Stomach (tissue), 9 donors: Measurements from ENCODE around the gene ADD2. TPM values are rescaled to one million over a fixed set of nuclear protein-coding genes. Genes with fewer than 3 reads are reported as not detected.

Source experiments
- DNase-seq, 2 donors: peaks; one replicate each; pipeline versions ENCODE4 v3.0.0 to v3.0.0-alpha.2; 2013 to 2019
- H3K27ac ChIP-seq, 5 donors: fragments of 200-600 bp in 4 of 5; sonication (generic) in 4 of 5; one replicate each; pipeline ENCODE4 v1.5.1; 2013 to 2019; ENCODE audit warnings: mild to moderate bottlenecking in 1 of 5, moderate library complexity in 1 of 5
- H3K27me3 ChIP-seq, 3 donors: fragments of 200-600 bp; sonication (generic); one replicate each; pipeline ENCODE4 v1.5.1; 2017 to 2019; ENCODE audit warnings: mixed run types in 1 of 3
- H3K36me3 ChIP-seq, 4 donors: fragments of 200-600 bp; sonication (generic); 1 replicate in 3 of 4; 2 replicates in 1 of 4; pipeline ENCODE4 v1.5.1; 2016 to 2019
- H3K4me1 ChIP-seq, 4 donors: fragments of 200-600 bp; sonication (generic); one replicate each; pipeline ENCODE4 v1.5.1; 2016 to 2019
- H3K4me3 ChIP-seq, 4 donors: fragments of 200-600 bp; sonication (generic) in 3 of 4; one replicate each; pipeline ENCODE4 v1.5.1; 2016 to 2019; ENCODE audit warnings: mild to moderate bottlenecking in 1 of 4
- H3K9me3 ChIP-seq, 4 donors: fragments of 200-600 bp; sonication (generic); one replicate each; pipeline ENCODE4 v1.5.1; 2016 to 2019
- EP300 ChIP-seq: sonication (generic); formaldehyde crosslinking; IDR thresholded peaks from one replicate; pipeline ENCODE4 v1.6.1; 2017; ENCODE audit warnings: antibody characterized with exemption
- POLR2A ChIP-seq, 4 donors: fragments of 450-650 bp; IDR thresholded peaks; one replicate each; pipeline ENCODE4 v1.6.1; 2016; ENCODE audit warnings: antibody characterized with exemption in 4 of 4, control low read depth in 2 of 4, mild to moderate bottlenecking in 1 of 4, moderate library complexity in 1 of 4
- POLR2AphosphoS5 ChIP-seq, 3 donors: sonication (generic); formaldehyde crosslinking; IDR thresholded peaks; one replicate each; pipeline ENCODE4 v1.6.1; 2016; ENCODE audit warnings: antibody characterized with exemption in 3 of 3
- WGBS, 5 donors: extraction: QIAGEN DNeasy Blood & Tissue Kit in 3 of 5; methylation state at CpG; one replicate each; pipeline versions ENCODE4 v1.1.5 to v1.1.7; 2013 to 2018; 5-methylcytosine and 5-hydroxymethylcytosine counted together
- intact Hi-C: fragments of 100-400 bp; cut with DNase I; formaldehyde crosslinking; loops from one replicate; pipeline ENCODE4 v1.15.1; 2023; ENCODE audit warnings: low total_unique reads
- polyA plus RNA-seq, 3 donors: library from polyadenylated mRNA; stranded (reverse); fragments of 200-250 nt; gene quantifications; one replicate each; pipeline ENCODE4 v1.2.3, GENCODE V29; 2013
- total RNA-seq, 5 donors: library from RNA; depleted of rRNA; stranded (reverse); fragments of >200 nt; gene quantifications; one replicate each; pipeline versions ENCODE4 v1.1.0 to v1.2.3, GENCODE V29; 2014 to 2016
- TF ChIP-seq, protein P1 (sequence below), 7 experiments: fragments of 450-650 bp in 4 of 7; fragments of 200-600 bp in 3 of 7; sonication (generic) in 3 of 7; IDR thresholded peaks; one replicate each; pipeline ENCODE4 v1.5.1; 2016 to 2019; ENCODE audit warnings: antibody characterized with exemption in 7 of 7, control low read depth in 2 of 7, mild to moderate bottlenecking in 1 of 7
- donor health status: healthy with polysubstance abuse.
- donor health status: Bipolar disorder and iron deficiency.
- donor health status: healthy.

ADD2 gene
- total and polyA plus RNA-seq, 8 donors, result 0.12 to 5.5 (median 1.5) TPM; not detected in 2

DNA sequence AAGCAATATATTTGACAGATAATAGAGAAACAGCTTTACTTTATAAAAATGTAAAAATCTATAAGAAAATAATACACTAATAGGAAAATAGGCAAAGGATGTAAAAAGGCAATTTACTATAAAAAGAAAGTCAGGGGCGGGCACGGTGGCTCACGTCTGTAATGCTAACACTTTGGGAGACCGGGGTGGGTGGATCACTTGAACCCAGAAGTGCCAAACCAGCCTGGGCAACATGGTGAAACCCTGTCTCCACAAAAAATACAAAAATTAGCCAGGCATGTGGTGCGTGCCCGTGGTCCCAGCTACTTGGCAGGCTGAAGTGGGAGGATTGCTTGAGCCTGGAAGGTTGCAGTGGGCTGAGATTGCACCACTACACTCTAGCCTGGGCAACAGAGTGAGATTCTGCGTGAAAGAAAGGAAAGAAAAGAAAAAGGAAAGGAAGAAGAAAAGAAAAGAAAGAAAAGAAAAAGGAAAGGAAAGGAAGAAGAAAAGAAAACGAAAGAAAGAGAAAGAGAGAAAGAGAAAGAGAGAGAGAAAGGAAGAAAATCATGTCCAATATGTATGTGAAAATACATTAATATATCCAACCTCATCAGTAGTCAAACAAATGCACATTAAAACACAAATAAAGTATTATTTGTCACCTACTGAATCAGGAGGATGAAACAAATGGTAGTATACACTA, 65.1 kb downstream of the ADD2 start:
- 84 to 88% (median 87%) methylated on average over 8 of the region's 8 CpGs for WGBS, 5 donors
- TF ChIP-seq EP300 (no peak), POLR2AphosphoS5 (IDR thresholded peaks at IDR 0.05) (no peak), POLR2A (IDR thresholded peaks at IDR 0.05) (no peak)
- TF ChIP-seq, protein P1, sequence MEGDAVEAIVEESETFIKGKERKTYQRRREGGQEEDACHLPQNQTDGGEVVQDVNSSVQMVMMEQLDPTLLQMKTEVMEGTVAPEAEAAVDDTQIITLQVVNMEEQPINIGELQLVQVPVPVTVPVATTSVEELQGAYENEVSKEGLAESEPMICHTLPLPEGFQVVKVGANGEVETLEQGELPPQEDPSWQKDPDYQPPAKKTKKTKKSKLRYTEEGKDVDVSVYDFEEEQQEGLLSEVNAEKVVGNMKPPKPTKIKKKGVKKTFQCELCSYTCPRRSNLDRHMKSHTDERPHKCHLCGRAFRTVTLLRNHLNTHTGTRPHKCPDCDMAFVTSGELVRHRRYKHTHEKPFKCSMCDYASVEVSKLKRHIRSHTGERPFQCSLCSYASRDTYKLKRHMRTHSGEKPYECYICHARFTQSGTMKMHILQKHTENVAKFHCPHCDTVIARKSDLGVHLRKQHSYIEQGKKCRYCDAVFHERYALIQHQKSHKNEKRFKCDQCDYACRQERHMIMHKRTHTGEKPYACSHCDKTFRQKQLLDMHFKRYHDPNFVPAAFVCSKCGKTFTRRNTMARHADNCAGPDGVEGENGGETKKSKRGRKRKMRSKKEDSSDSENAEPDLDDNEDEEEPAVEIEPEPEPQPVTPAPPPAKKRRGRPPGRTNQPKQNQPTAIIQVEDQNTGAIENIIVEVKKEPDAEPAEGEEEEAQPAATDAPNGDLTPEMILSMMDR (IDR thresholded peaks at IDR 0.05), result no peak
- no peaks in the 10 kb centered on the region for H3K4me1 ChIP-seq
- H3K9me3 ChIP-seq, result no peaks in the 10 kb centered on the region
- intact Hi-C loops, result no loop called here
- H3K4me3 ChIP-seq, result no peak overlapping the region
- H3K27me3 ChIP-seq, result peaks cover 0 to 5% (median 0%) of the 10 kb centered on the region in 3 donors
- no peak overlapping the region for H3K27ac ChIP-seq
- DNase-seq, result peak in 1 of 2 donors; percentile 18
- H3K36me3 ChIP-seq, result no peaks in the 10 kb centered on the region

DNA sequence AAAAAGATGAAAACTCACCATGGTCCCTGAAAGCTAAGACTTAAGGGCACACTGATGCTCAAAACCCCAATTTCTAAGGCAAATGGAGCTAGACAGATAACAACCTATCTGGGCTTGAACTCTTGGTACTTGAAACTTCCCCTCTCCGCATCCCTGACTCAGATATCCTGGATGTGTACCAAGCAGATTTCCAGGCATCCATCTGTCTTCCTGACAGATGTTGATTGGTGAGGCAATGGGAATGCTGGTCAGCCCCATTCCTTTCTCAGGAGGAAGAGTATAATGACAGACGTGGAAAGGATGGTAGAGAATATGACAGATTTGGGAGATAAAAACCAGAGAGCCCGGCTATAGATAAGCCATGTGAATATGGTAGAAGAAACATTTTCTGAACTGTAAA, 69.2 kb downstream of the ADD2 start:
- no peaks in the 10 kb centered on the region for H3K4me1 ChIP-seq
- H3K27ac ChIP-seq, result no peak overlapping the region
- peaks cover 0 to 33% (median 0%) of the 10 kb centered on the region in 3 donors for H3K27me3 ChIP-seq
- intact Hi-C loops, result no loop called here
- DNase-seq, result no peak
- TF ChIP-seq, protein P1 (IDR thresholded peaks at IDR 0.05), result no peak
- no peak for TF ChIP-seq POLR2AphosphoS5 (IDR thresholded peaks at IDR 0.05)
- TF ChIP-seq EP300, result no peak
- H3K9me3 ChIP-seq, result no peaks in the 10 kb centered on the region
- no peaks in the 10 kb centered on the region for H3K36me3 ChIP-seq
- WGBS, 5 donors, result 57 to 72% (median 62%) methylated on average over 3 of the region's 3 CpGs
- H3K4me3 ChIP-seq, result no peak overlapping the region

DNA sequence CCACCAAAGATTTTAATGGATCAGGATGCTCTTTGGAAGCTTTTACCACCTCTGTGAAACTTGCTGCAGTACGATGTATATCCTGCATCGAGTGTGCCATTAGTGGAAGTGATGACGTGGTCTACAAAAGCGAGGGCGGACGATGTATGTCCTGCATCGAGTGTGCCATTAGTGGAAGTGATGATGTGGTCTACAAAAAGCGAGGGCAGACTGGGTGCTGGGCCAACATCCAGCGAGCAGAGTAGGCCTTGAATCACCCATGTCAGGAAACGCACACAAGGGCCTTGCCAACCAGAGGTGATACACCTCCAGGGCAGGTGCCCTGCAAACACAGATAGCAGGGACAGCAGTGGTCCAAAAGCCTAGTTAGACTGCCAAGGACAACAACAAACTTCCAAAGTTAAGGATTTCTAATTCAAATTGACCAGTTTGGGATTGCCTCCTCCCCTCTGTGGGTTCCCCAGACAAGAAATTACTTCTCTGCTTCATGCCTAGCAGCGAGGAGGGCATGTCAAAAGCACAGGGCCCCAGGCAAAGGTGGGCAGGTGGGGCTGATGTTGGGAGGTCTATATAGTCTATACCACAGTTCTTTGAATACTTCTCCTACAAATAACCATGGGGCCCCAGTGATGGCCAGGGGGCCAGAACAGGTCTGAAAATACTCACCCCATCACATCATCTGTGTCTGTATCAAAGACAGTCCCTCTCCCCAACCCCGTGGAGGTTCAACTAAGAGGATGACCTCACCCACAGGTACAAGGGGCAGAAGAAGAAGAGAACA, 70.2 kb downstream of the ADD2 start:
- peaks cover 0 to 33% (median 0%) of the 10 kb centered on the region in 3 donors for H3K27me3 ChIP-seq
- DNase-seq, result peak in 1 of 2 donors; percentile 17
- H3K27ac ChIP-seq, result no peak overlapping the region
- H3K4me1 ChIP-seq, result no peaks in the 10 kb centered on the region
- no peaks in the 10 kb centered on the region for H3K9me3 ChIP-seq
- H3K36me3 ChIP-seq, result no peaks in the 10 kb centered on the region
- H3K4me3 ChIP-seq, result no peak overlapping the region
- 80 to 90% (median 82%) methylated on average over 12 of the region's 12 CpGs for WGBS, 5 donors
- intact Hi-C loops, result no loop called here
- TF ChIP-seq EP300, result no peak

DNA sequence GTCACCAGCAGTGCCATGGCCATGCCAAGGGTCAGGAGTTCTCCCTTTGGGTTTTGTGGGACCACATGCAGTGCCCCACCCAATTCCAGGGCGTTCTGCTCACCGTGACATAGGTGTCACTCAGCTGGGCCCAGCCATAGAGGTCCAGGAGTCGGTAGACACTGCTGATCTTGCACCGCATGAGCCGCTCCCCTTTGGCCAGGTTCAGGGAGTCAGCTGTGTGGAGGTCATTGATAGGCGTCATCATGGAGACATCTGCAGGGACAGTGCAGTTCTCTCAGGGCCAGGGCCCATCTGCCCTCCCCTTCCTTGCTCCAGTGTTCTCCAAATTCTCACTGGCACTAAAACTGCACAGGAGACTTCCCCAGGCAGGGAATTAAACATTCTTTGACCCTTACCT, 71.9 kb downstream of the ADD2 start:
- Histone ChIP-seq H3K36me3 (no peaks in the 10 kb centered on the region), H3K4me3 (no peak overlapping the region), H3K27ac (no peak overlapping the region), H3K4me1 (no peaks in the 10 kb centered on the region), H3K9me3 (no peaks in the 10 kb centered on the region), H3K27me3 (peaks cover 0 to 33% (median 0%) of the 10 kb centered on the region in 3 donors)
- no peak for DNase-seq
- TF ChIP-seq, protein P1 (IDR thresholded peaks at IDR 0.05), result no peak
- no peak for TF ChIP-seq POLR2AphosphoS5 (IDR thresholded peaks at IDR 0.05)
- intact Hi-C loops, result no loop called here
- WGBS, 5 donors, result 71 to 87% (median 84%) methylated on average over 2 to 6 of the region's 6 CpGs

DNA sequence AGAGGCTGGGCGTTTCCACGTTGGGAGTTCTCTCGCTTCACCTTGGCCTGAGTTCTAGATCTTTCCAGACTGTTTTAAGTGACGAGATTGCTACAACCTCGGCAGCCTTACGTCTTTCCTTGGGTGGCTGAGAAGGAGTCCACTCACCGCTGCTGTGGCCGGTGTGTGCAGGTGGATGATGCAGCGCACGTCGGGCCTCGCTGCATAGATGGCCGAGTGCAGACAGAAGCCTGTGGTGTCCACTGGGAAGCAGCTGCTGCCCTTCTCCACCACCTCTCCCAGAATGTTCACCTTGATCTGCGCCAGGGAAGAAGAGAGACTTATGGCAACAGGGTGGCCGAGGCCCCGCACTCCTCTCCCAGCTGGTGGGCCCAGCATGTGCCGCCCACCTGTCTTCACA, 75.7 kb downstream of the ADD2 start:
- 92 to 94% (median 93%) methylated on average over 17 of the region's 17 CpGs for WGBS, 5 donors
- Histone ChIP-seq H3K27ac (no peak overlapping the region), H3K4me3 (no peak overlapping the region), H3K27me3 (peaks cover 0 to 21% (median 0%) of the 10 kb centered on the region in 3 donors), H3K4me1 (no peaks in the 10 kb centered on the region), H3K36me3 (no peaks in the 10 kb centered on the region), H3K9me3 (no peaks in the 10 kb centered on the region)
- TF ChIP-seq POLR2A (IDR thresholded peaks at IDR 0.05) (no peak), POLR2AphosphoS5 (IDR thresholded peaks at IDR 0.05) (no peak), EP300 (no peak)
- TF ChIP-seq, protein P1 (IDR thresholded peaks at IDR 0.05), result no peak
- DNase-seq, result no peak
- intact Hi-C loops, result no loop called here
